HG03342 (cell line): Measurements from ENCODE around the gene RPL14.

Source experiments
- ATAC-seq: cut with Tn5 transposase; IDR thresholded peaks from one replicate; pipeline ENCODE4 v1.9.1; 2021; ENCODE audit warnings: mild to moderate bottlenecking, moderate library complexity; ENCODE audit not compliant: unreplicated experiment

The RPL14 gene

DNA sequence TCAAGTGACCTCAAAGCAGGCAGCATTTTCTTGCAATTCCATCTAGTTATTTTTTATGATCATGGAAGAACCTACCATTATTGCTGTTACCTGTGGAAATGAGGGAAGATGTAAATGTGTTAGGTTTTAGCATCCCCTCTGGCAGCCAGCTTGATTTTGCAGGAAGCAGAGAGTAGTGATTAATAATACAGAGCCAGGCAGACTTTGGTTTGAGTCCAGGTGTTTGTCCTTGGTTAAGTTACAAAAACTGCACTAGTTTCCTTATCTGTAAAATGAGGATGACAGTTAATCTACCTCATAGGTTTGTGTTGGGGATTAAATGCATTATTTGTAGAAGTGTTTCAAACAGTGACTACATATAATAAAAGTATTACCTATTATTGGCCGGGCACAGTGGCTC lies 60.9 kb downstream of the RPL14 start:
- no peak for ATAC-seq
